Measurements from ENCODE around the gene TIMM9. TPM values are rescaled to one million over a fixed set of nuclear protein-coding genes. Genes with fewer than 3 reads are reported as not detected.

Gene TIMM9
- total RNA-seq, 1 donor from 2014 or later = 37.9 TPM

DNA sequence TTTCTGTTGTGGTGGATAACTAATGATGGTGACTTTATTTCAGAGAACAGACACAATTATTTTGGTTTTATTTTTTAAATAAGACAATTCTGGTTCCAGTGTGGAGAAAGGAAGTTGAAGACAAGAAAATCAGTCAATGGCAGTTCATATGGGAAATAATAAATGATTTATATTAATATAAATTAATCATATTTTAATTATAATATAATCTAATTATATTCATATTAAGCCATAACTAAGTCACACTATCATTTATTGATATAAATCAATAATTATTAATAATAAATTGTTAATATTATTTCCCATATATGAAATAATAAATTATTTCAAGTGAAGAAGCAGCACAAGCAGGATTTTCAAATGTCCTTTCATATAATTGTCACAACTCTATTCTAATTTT, 28.8 kb downstream of the TIMM9 start:
- Mint-ChIP-seq H3K9me3 (ENCODE audit: low read depth) (no peaks in the 10 kb centered on the region), H3K27ac (no peak overlapping the region), H3K4me1 (ENCODE audit: low read depth) (peaks cover 3% of the 10 kb centered on the region)

DNA sequence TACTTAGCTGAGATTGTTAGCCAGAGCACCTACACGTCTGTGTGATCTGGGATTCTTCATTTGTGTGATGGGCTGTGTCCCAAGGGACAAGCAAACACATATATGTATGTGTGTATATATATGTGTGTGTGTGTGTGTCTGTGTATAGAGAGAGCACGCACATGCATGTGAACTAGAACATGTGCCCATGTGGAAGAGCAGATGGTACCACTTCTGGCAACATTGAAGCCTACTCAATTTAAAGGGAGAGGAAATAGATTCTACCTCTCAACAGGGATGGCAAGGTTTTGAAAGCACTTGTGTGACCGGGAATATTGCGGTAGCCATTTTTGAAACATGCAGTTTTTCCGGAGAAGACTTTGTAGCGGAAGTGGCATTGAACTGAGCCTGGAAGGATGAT, 30.2 kb downstream of the TIMM9 start:
- no peak for TF ChIP-seq CTCF (IDR thresholded peaks at IDR 0.05; ENCODE audit: unreplicated experiment)
- Mint-ChIP-seq H3K9me3 (ENCODE audit: low read depth) (no peaks in the 10 kb centered on the region), H3K27ac (no peak overlapping the region), H3K36me3 (ENCODE audit: insufficient read depth) (peaks cover 4% of the 10 kb centered on the region), H3K27me3 (peaks cover 13% of the 10 kb centered on the region), H3K4me1 (ENCODE audit: low read depth) (peaks cover 3% of the 10 kb centered on the region), H3K4me3 (ENCODE audit: low read depth) (no peak overlapping the region)
- DNase-seq (ENCODE audit: low spot score, unreplicated experiment) = no peak

More for the DNA sequence above, 28.8 kb downstream of the TIMM9 start:
- peaks cover 4% of the 10 kb centered on the region for H3K36me3 Mint-ChIP-seq (ENCODE audit: insufficient read depth)
- no peak for DNase-seq (ENCODE audit: low spot score, unreplicated experiment)
- peaks cover 13% of the 10 kb centered on the region for H3K27me3 Mint-ChIP-seq
- no peak overlapping the region for H3K4me3 Mint-ChIP-seq (ENCODE audit: low read depth)
- no peak for TF ChIP-seq CTCF (IDR thresholded peaks at IDR 0.05; ENCODE audit: unreplicated experiment)

GRCh38 chr14:58395812-58396788, 31.2 kb downstream of the TIMM9 start, which contains the start of gene TOMM20L:
Gene TOMM20L, plus strand, starts transcription at chr14:58395930. Its CDS starts 28 bp downstream, at chr14:58395958.
- peak within 1 kb of the TSS; percentile 79 for H3K4me3 Mint-ChIP-seq (ENCODE audit: low read depth)
- no peaks in the 10 kb centered on the region for H3K9me3 Mint-ChIP-seq (ENCODE audit: low read depth)
- H3K36me3 Mint-ChIP-seq (ENCODE audit: insufficient read depth) = peaks cover 2% of the 10 kb centered on the region
- H3K27ac Mint-ChIP-seq = peak within 1 kb of the TSS; percentile 94
- H3K4me1 Mint-ChIP-seq (ENCODE audit: low read depth) = peaks cover 3% of the 10 kb centered on the region
- TF ChIP-seq CTCF (IDR thresholded peaks at IDR 0.05; ENCODE audit: unreplicated experiment) = peak; percentile 96
- peaks cover 13% of the 10 kb centered on the region for H3K27me3 Mint-ChIP-seq
- peak; percentile 72 for DNase-seq (ENCODE audit: low spot score, unreplicated experiment)

DNA sequence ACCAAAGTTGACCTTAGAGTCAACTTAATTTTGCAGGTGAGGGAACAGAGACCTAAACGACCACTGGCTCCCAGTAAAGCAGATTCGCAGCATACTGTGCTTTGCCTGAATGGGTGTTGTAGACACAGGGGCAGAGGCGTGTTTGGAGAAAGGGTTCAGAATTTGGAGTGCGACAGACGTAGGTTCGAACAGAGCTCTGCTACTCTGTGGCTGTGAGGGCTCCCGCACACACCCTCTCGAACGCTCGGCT, 31.8 kb downstream of the TIMM9 start:
- peak overlapping the region; percentile 92 for H3K27ac Mint-ChIP-seq
- H3K4me3 Mint-ChIP-seq (ENCODE audit: low read depth) = peak overlapping the region; percentile 66
- H3K9me3 Mint-ChIP-seq (ENCODE audit: low read depth) = no peaks in the 10 kb centered on the region
- no peak for DNase-seq (ENCODE audit: low spot score, unreplicated experiment)
- H3K4me1 Mint-ChIP-seq (ENCODE audit: low read depth) = peaks cover 3% of the 10 kb centered on the region
- peaks cover 13% of the 10 kb centered on the region for H3K27me3 Mint-ChIP-seq
- TF ChIP-seq CTCF (IDR thresholded peaks at IDR 0.05; ENCODE audit: unreplicated experiment) = no peak
- peaks cover 2% of the 10 kb centered on the region for H3K36me3 Mint-ChIP-seq (ENCODE audit: insufficient read depth)

DNA sequence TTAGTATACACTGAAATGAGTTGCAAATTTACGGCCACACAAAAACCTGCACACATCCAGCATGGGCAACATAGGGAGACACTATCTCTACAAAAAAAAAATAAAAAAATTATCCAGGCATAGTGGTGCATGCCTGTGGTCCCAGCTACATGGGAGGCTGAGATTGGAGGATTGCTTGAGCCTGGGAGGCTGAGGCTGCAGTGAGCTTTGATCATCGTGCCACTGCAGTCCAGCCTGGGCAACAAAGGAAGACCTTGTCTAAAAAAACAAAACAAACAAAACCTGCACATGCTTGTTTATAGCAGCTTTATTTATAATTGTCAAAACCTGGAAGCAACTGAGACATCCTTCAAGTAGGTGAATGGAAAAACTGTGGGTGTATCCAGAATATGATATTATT, 36.5 kb downstream of the TIMM9 start:
- H3K27ac Mint-ChIP-seq = no peak overlapping the region

More for the DNA sequence above, 36.5 kb downstream of the TIMM9 start:
- Mint-ChIP-seq H3K4me3 (ENCODE audit: low read depth) (no peak overlapping the region), H3K4me1 (ENCODE audit: low read depth) (no peaks in the 10 kb centered on the region), H3K36me3 (ENCODE audit: insufficient read depth) (peaks cover 1% of the 10 kb centered on the region), H3K27me3 (peaks cover 3% of the 10 kb centered on the region), H3K9me3 (ENCODE audit: low read depth) (peaks cover 4% of the 10 kb centered on the region)
- no peak for TF ChIP-seq CTCF (IDR thresholded peaks at IDR 0.05; ENCODE audit: unreplicated experiment)
- DNase-seq (ENCODE audit: low spot score, unreplicated experiment) = no peak
